ENCODE measurements around the gene CYP2E1. TPM values are rescaled to one million over a fixed set of nuclear protein-coding genes. Genes with fewer than 3 reads are reported as not detected.
"Not testable (repeated sequence)": the region's sequence is repeated elsewhere in the genome, so short reads cannot be mapped to it uniquely, and the experiment has no call there.

Gene CYP2E1
- total RNA-seq, 4 donors from 2014 or later: 0.22 to 3.1 (median 1.8) TPM

GRCh38 chr10:133509700-133510099 lies 17.5 kb upstream of the CYP2E1 start:
- no peak for ATAC-seq
- WGBS, 2 donors (ENCODE audit: low coverage in 1 of 2): 73 to 77% methylated on average over 4 of the region's 4 CpGs
- no peak overlapping the region for H3K27ac ChIP-seq
- H3K4me3 ChIP-seq: no peak overlapping the region
- H3K4me1 ChIP-seq: no peaks in the 10 kb centered on the region
- H3K27me3 ChIP-seq: no peaks in the 10 kb centered on the region
- peaks cover 0 to 18% (median 0%) of the 10 kb centered on the region in 3 donors for H3K9me3 ChIP-seq
- H3K36me3 ChIP-seq: peaks cover 0 to 11% of the 10 kb centered on the region in 2 donors
- TF ChIP-seq CTCF (IDR thresholded peaks at IDR 0.05) (no peak), POLR2A (IDR thresholded peaks at IDR 0.05) (no peak), POLR2AphosphoS5 (IDR thresholded peaks at IDR 0.05) (no peak), EP300 (IDR thresholded peaks at IDR 0.05) (no peak)

DNA sequence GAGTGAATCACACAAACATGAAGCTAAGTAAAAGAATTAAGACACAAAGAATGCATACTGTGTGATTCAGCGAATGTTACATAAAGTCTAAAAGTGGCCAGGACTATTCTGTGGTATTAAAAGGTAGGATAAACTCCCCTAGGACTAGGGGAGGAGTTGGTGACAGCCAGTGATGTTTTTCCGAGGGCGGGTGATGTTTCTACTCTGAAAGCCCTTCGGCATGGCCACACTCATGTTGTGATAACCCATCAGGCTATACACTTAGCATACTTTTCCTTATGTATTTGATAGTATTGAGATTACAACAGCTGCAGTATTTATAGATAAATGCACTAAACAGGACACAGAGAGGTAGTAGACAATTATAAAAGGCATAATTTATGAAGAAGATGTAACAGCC lies 15.8 kb upstream of the CYP2E1 start:
- Histone ChIP-seq H3K9me3 (peaks cover 0 to 18% (median 0%) of the 10 kb centered on the region in 3 donors), H3K4me1 (no peaks in the 10 kb centered on the region), H3K27ac (no peak overlapping the region), H3K4me3 (no peak overlapping the region), H3K27me3 (no peaks in the 10 kb centered on the region), H3K36me3 (peaks cover 0 to 7% of the 10 kb centered on the region in 2 donors)
- no peak for ATAC-seq
- no peak for TF ChIP-seq CTCF (IDR thresholded peaks at IDR 0.05)
- no peak for TF ChIP-seq EP300 (IDR thresholded peaks at IDR 0.05)
- TF ChIP-seq POLR2A (IDR thresholded peaks at IDR 0.05): no peak
- no peak for TF ChIP-seq POLR2AphosphoS5 (IDR thresholded peaks at IDR 0.05)
- WGBS, 2 donors (ENCODE audit: low coverage in 1 of 2): 83 to 88% methylated on average over 4 of the region's 4 CpGs

GRCh38 chr10:133511907-133512528 lies 15.1 kb upstream of the CYP2E1 start:
- peaks cover 0 to 18% (median 0%) of the 10 kb centered on the region in 3 donors for H3K9me3 ChIP-seq
- H3K27ac ChIP-seq: no peak overlapping the region
- no peak for ATAC-seq
- no peaks in the 10 kb centered on the region for H3K4me1 ChIP-seq
- TF ChIP-seq POLR2AphosphoS5 (IDR thresholded peaks at IDR 0.05): no peak
- H3K36me3 ChIP-seq: peaks cover 0 to 3% of the 10 kb centered on the region in 2 donors
- 54 to 55% methylated on average over 4 of the region's 4 CpGs for WGBS, 2 donors (ENCODE audit: low coverage in 1 of 2)
- no peaks in the 10 kb centered on the region for H3K27me3 ChIP-seq
- H3K4me3 ChIP-seq: no peak overlapping the region

DNA sequence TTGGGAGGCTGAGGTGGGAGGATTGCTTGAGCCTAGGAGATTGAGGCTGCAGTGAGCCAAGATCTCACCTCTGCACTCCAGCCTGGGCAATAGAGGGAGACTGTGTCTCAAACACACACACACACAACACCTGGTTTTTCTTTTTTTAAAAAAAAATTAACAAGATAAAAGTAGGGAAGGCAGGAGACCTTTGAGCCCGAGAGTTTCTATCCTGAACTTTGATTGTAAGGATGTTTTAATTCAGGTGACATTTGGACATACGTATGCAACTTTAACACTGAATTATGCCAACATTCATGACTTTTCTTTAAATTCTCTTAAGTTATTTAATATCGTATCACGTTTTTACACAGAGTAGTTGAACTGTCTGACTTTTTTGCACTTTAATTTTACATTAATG lies 11.7 kb upstream of the CYP2E1 start:
- H3K4me1 ChIP-seq: peaks cover 0 to 10% (median 0%) of the 10 kb centered on the region in 3 donors
- 68 to 72% methylated on average over 4 of the region's 4 CpGs for WGBS, 2 donors (ENCODE audit: low coverage in 1 of 2)
- no peaks in the 10 kb centered on the region for H3K27me3 ChIP-seq
- H3K9me3 ChIP-seq: no peaks in the 10 kb centered on the region
- no peak for ATAC-seq
- H3K36me3 ChIP-seq: no peaks in the 10 kb centered on the region
- no peak overlapping the region for H3K4me3 ChIP-seq
- TF ChIP-seq POLR2A (IDR thresholded peaks at IDR 0.05) (no peak), CTCF (IDR thresholded peaks at IDR 0.05) (no peak), EP300 (IDR thresholded peaks at IDR 0.05) (no peak), POLR2AphosphoS5 (IDR thresholded peaks at IDR 0.05) (no peak)
- H3K27ac ChIP-seq: no peak overlapping the region

GRCh38 chr10:133516057-133516456 lies 11.1 kb upstream of the CYP2E1 start:
- no peak for TF ChIP-seq POLR2A (IDR thresholded peaks at IDR 0.05)
- no peak for TF ChIP-seq POLR2AphosphoS5 (IDR thresholded peaks at IDR 0.05)
- no peak for TF ChIP-seq EP300 (IDR thresholded peaks at IDR 0.05)
- TF ChIP-seq CTCF (IDR thresholded peaks at IDR 0.05): no peak
- Histone ChIP-seq H3K4me1 (peaks cover 0 to 14% (median 0%) of the 10 kb centered on the region in 3 donors), H3K4me3 (no peak overlapping the region), H3K9me3 (no peaks in the 10 kb centered on the region), H3K27me3 (no peaks in the 10 kb centered on the region), H3K27ac (no peak overlapping the region), H3K36me3 (no peaks in the 10 kb centered on the region)
- 42 to 58% methylated on average over 4 of the region's 4 CpGs for WGBS, 2 donors (ENCODE audit: low coverage in 1 of 2)
- ATAC-seq: no peak

GRCh38 chr10:133518517-133518916 lies 8.6 kb upstream of the CYP2E1 start:
- not testable (repeated sequence) for H3K4me3 ChIP-seq, H3K27me3 ChIP-seq, H3K36me3 ChIP-seq, ATAC-seq, H3K27ac ChIP-seq
- H3K4me1 ChIP-seq: peaks cover 0 to 14% (median 0%) of the 10 kb centered on the region in 3 donors
- 88 to 91% methylated on average over 1 to 4 of the region's 5 CpGs for WGBS, 2 donors (ENCODE audit: low coverage in 1 of 2)
- H3K9me3 ChIP-seq: peaks cover 0 to 11% (median 0%) of the 10 kb centered on the region in 3 donors
